HFF-Myc (cell line): ENCODE measurements around the gene SEPTIN1.
"Not testable (repeated sequence)": the region's sequence is repeated elsewhere in the genome, so short reads cannot be mapped to it uniquely, and the experiment has no call there.

ENCODE experiments used
- DNase-seq: peaks from one replicate; pipeline ENCODE4 v3.0.0-alpha.2; 2011; ENCODE audit warnings: low read depth; ENCODE audit errors: extremely low read depth
- H3K4me3 ChIP-seq: replicated peaks from 2 replicates; pipeline ENCODE4 v1.5.1; 2011; ENCODE audit warnings: low read depth, mild to moderate bottlenecking, control low read depth, low read length
- TF ChIP-seq, protein P1 (sequence below): IDR thresholded peaks from 2 replicates; pipeline ENCODE4 v1.5.1; 2012; ENCODE audit warnings: mild to moderate bottlenecking, low read depth, low read length, control low read depth; ENCODE audit errors: missing control alignments

Gene SEPTIN1

GRCh38 chr16:30351001-30351441 is 31.3 kb downstream of the SEPTIN1 start:
- TF ChIP-seq, protein P1, sequence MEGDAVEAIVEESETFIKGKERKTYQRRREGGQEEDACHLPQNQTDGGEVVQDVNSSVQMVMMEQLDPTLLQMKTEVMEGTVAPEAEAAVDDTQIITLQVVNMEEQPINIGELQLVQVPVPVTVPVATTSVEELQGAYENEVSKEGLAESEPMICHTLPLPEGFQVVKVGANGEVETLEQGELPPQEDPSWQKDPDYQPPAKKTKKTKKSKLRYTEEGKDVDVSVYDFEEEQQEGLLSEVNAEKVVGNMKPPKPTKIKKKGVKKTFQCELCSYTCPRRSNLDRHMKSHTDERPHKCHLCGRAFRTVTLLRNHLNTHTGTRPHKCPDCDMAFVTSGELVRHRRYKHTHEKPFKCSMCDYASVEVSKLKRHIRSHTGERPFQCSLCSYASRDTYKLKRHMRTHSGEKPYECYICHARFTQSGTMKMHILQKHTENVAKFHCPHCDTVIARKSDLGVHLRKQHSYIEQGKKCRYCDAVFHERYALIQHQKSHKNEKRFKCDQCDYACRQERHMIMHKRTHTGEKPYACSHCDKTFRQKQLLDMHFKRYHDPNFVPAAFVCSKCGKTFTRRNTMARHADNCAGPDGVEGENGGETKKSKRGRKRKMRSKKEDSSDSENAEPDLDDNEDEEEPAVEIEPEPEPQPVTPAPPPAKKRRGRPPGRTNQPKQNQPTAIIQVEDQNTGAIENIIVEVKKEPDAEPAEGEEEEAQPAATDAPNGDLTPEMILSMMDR: no peak
- no peak for DNase-seq
- H3K4me3 ChIP-seq: no peak overlapping the region

GRCh38 chr16:30350134-30350871 is 32.1 kb downstream of the SEPTIN1 start:
- DNase-seq: no peak
- no peak overlapping the region for H3K4me3 ChIP-seq
- TF ChIP-seq, protein P1: no peak

DNA sequence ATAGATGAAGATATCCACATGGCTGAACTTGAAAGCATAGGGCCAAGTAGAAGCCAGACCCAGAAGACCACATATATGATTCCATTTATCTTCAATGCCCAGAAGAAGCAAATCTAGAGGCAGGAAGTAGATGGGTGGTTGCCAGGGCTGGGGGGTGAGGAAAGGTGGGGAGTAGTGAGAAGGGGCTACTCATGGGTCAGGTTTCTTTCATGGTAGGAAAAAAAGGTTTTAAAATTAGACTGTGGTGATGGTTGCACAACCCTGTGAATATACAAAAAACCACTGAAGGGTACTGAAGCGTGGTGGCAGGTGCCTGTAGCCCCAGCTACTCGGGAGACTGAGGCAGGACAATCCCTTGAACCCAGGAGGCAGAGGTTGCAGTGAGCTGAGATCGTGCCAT is 32.7 kb downstream of the SEPTIN1 start:
- H3K4me3 ChIP-seq: no peak overlapping the region
- DNase-seq: no peak
- TF ChIP-seq, protein P1: no peak

DNA sequence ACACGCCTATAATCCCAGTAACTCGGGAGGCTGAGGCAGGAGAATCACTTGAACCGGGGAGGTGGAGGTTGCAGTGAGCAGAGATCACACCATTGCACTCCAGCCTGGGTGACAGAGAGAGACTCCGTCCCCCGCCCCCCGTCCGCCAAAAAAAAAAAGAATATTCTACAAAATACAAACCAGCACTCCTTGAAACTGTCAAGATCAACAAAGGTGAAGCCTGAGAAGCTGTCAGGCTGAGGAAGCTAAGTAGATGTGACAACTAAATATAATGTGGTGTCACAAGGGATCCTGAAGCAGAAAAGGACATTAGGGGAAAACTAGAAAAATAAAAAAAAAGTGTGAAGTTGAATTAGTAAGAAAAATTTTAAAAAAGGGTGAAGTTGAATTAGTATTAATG is 33.4 kb downstream of the SEPTIN1 start:
- no peak overlapping the region for H3K4me3 ChIP-seq
- DNase-seq: no peak
- TF ChIP-seq, protein P1: no peak

DNA sequence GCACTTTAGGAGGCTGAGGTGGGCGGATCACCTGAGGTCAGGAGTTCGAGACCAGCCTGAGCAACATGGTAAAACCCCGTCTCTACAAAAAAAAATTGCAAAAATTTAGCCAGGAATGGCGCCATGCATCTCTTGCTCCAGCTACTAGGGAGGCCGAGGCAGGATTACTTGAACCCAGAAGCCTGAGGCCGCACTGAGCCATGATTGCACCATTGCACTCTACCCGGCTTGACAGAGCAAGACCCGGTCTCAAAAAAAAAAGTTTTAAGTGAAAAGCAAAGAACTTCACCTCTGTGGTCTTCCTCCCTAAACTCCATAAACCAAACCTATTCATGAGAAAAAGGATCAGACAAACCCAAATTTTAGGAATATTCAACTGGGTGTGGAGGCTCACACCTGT is 34.2 kb downstream of the SEPTIN1 start:
- DNase-seq: no peak
- no peak overlapping the region for H3K4me3 ChIP-seq
- TF ChIP-seq, protein P1: no peak

GRCh38 chr16:30346286-30346685 is 36.1 kb downstream of the SEPTIN1 start:
- TF ChIP-seq, protein P1: no peak
- no peak overlapping the region for H3K4me3 ChIP-seq
- no peak for DNase-seq

GRCh38 chr16:30343491-30343820 is 38.9 kb downstream of the SEPTIN1 start:
- not testable (repeated sequence) for H3K4me3 ChIP-seq, DNase-seq
